ENCODE measurements around the gene PREX1.

PREX1 gene

GRCh38 chr20:48801197-48801596, 26.6 kb downstream of the PREX1 start:
- in situ Hi-C loops (cut with HindIII; ENCODE audit: low pct_ligation_motif_present, low pct_unique_long_range_greater_than_20kb, low sequenced_read_pairs): no loop called here

GRCh38 chr20:48800177-48800576, 27.6 kb downstream of the PREX1 start:
- in situ Hi-C loops (cut with HindIII; ENCODE audit: low pct_ligation_motif_present, low pct_unique_long_range_greater_than_20kb, low sequenced_read_pairs): no loop called here
- no peak for DNase-seq

More at GRCh38 chr20:48801197-48801596, 26.6 kb downstream of the PREX1 start:
- no peak for DNase-seq

- DNase-seq: no peak
- in situ Hi-C loops (cut with HindIII; ENCODE audit: low pct_ligation_motif_present, low pct_unique_long_range_greater_than_20kb, low sequenced_read_pairs): no loop called here
These were observed 28.3 kb downstream of the PREX1 start for GRCh38 chr20:48799328-48800105.

- DNase-seq: no peak
- in situ Hi-C loops (cut with HindIII; ENCODE audit: low pct_ligation_motif_present, low pct_unique_long_range_greater_than_20kb, low sequenced_read_pairs): no loop called here
These were observed 29.7 kb downstream of the PREX1 start for GRCh38 chr20:48797850-48798747.

- in situ Hi-C loops (cut with HindIII; ENCODE audit: low pct_ligation_motif_present, low pct_unique_long_range_greater_than_20kb, low sequenced_read_pairs): no loop called here
- DNase-seq: no peak
These were observed 30.4 kb downstream of the PREX1 start for GRCh38 chr20:48797275-48797825.

- no peak for DNase-seq
- in situ Hi-C loops (cut with HindIII; ENCODE audit: low pct_ligation_motif_present, low pct_unique_long_range_greater_than_20kb, low sequenced_read_pairs): no loop called here
These were observed 32.1 kb downstream of the PREX1 start for GRCh38 chr20:48795732-48796131.

GRCh38 chr20:48794816-48795457, 32.9 kb downstream of the PREX1 start:
- no peak for DNase-seq
- in situ Hi-C loops (cut with HindIII; ENCODE audit: low pct_ligation_motif_present, low pct_unique_long_range_greater_than_20kb, low sequenced_read_pairs): no loop called here

- in situ Hi-C loops (cut with HindIII; ENCODE audit: low pct_ligation_motif_present, low pct_unique_long_range_greater_than_20kb, low sequenced_read_pairs): no loop called here
- DNase-seq: no peak
These were observed 33.4 kb downstream of the PREX1 start for GRCh38 chr20:48794360-48794759.

GRCh38 chr20:48793776-48794175, 34.0 kb downstream of the PREX1 start:
- no peak for DNase-seq
- in situ Hi-C loops (cut with HindIII; ENCODE audit: low pct_ligation_motif_present, low pct_unique_long_range_greater_than_20kb, low sequenced_read_pairs): no loop called here

- DNase-seq: no peak
- in situ Hi-C loops (cut with HindIII; ENCODE audit: low pct_ligation_motif_present, low pct_unique_long_range_greater_than_20kb, low sequenced_read_pairs): no loop called here
These were observed 36.1 kb downstream of the PREX1 start for GRCh38 chr20:48791666-48792071.

- in situ Hi-C loops (cut with HindIII; ENCODE audit: low pct_ligation_motif_present, low pct_unique_long_range_greater_than_20kb, low sequenced_read_pairs): no loop called here
- DNase-seq: no peak
These were observed 36.8 kb downstream of the PREX1 start for GRCh38 chr20:48791014-48791413.

- DNase-seq: no peak
- in situ Hi-C loops (cut with HindIII; ENCODE audit: low pct_ligation_motif_present, low pct_unique_long_range_greater_than_20kb, low sequenced_read_pairs): no loop called here
These were observed 37.3 kb downstream of the PREX1 start for GRCh38 chr20:48790473-48791003.

GRCh38 chr20:48789781-48790472, 37.9 kb downstream of the PREX1 start:
- DNase-seq: no peak
- in situ Hi-C loops (cut with HindIII; ENCODE audit: low pct_ligation_motif_present, low pct_unique_long_range_greater_than_20kb, low sequenced_read_pairs): no loop called here

- DNase-seq: no peak
- in situ Hi-C loops (cut with HindIII; ENCODE audit: low pct_ligation_motif_present, low pct_unique_long_range_greater_than_20kb, low sequenced_read_pairs): no loop called here
These were observed 38.6 kb downstream of the PREX1 start for GRCh38 chr20:48789185-48789668.

- in situ Hi-C loops (cut with HindIII; ENCODE audit: low pct_ligation_motif_present, low pct_unique_long_range_greater_than_20kb, low sequenced_read_pairs): no loop called here
- DNase-seq: no peak
These were observed 39.2 kb downstream of the PREX1 start for GRCh38 chr20:48788486-48789072.

GRCh38 chr20:48787861-48788375, 39.9 kb downstream of the PREX1 start:
- in situ Hi-C loops (cut with HindIII; ENCODE audit: low pct_ligation_motif_present, low pct_unique_long_range_greater_than_20kb, low sequenced_read_pairs): no loop called here
- DNase-seq: peak; percentile 17

- in situ Hi-C loops (cut with HindIII; ENCODE audit: low pct_ligation_motif_present, low pct_unique_long_range_greater_than_20kb, low sequenced_read_pairs): no loop called here
- no peak for DNase-seq
These were observed 40.7 kb downstream of the PREX1 start for GRCh38 chr20:48786951-48787705.

All from ACHN (cell line).